H9 (cell line): Measurements from ENCODE around the gene NCKAP5. TPM values are rescaled to one million over a fixed set of nuclear protein-coding genes. Genes with fewer than 3 reads are reported as not detected.

Source experiments
- DNase-seq: peaks from one replicate; pipeline ENCODE4 v3.0.0-alpha.2; 2017
- H2AFZ ChIP-seq: one replicate; pipeline ENCODE4 v1.6.1; 2013; ENCODE audit warnings: mild to moderate bottlenecking, low read length, control low read depth, moderate library complexity
- H2AK5ac ChIP-seq: 2 replicates; pipeline ENCODE4 v1.6.1; 2013; ENCODE audit warnings: low read length, control low read depth, mixed read lengths; ENCODE audit not compliant: insufficient read length
- H2BK120ac ChIP-seq: one replicate; pipeline ENCODE4 v1.6.1; 2013; ENCODE audit warnings: low read depth, mild to moderate bottlenecking, low read length, control low read depth, inconsistent platforms; ENCODE audit not compliant: poor library complexity, severe bottlenecking
- H2BK12ac ChIP-seq: 2 replicates; pipeline ENCODE4 v1.6.1; 2013; ENCODE audit warnings: low read length, control low read depth, mixed read lengths, low read depth; ENCODE audit not compliant: insufficient read length
- H2BK15ac ChIP-seq: 2 replicates; pipeline ENCODE4 v1.6.1; 2013; ENCODE audit warnings: low read depth, low read length, control low read depth
- H2BK20ac ChIP-seq: one replicate; pipeline ENCODE4 v1.6.1; 2013; ENCODE audit warnings: low read depth, mild to moderate bottlenecking, low read length, control low read depth, inconsistent platforms; ENCODE audit not compliant: poor library complexity, severe bottlenecking
- H2BK5ac ChIP-seq: 2 replicates; pipeline ENCODE4 v1.6.1; 2013; ENCODE audit warnings: low read length, control low read depth, mixed read lengths; ENCODE audit not compliant: insufficient read length
- H3K14ac ChIP-seq: 2 replicates; pipeline ENCODE4 v1.6.1; 2013; ENCODE audit warnings: low read length, control low read depth; ENCODE audit not compliant: insufficient read depth
- H3K18ac ChIP-seq: 2 replicates; pipeline ENCODE4 v1.6.1; 2013; ENCODE audit warnings: low read depth, mild to moderate bottlenecking, mixed read lengths, low read length, control low read depth; ENCODE audit not compliant: insufficient read length
- H3K23ac ChIP-seq: 2 replicates; pipeline ENCODE4 v1.6.1; 2013; ENCODE audit warnings: low read length, control low read depth, mixed read lengths, low read depth; ENCODE audit not compliant: insufficient read length
- H3K23me2 ChIP-seq: 2 replicates; pipeline ENCODE4 v1.6.1; 2013; ENCODE audit warnings: low read depth, mild to moderate bottlenecking, mixed read lengths, low read length, control low read depth; ENCODE audit not compliant: insufficient read length, poor library complexity, severe bottlenecking
- H3K27ac ChIP-seq: 2 replicates; pipeline ENCODE4 v1.5.1; 2013; ENCODE audit warnings: low read length, control low read depth, mixed read lengths, low read depth; ENCODE audit not compliant: insufficient read length
- H3K27me3 ChIP-seq: 2 replicates; pipeline ENCODE4 v1.6.1; 2013; ENCODE audit warnings: low read length, control low read depth, inconsistent platforms; ENCODE audit not compliant: insufficient read depth
- H3K4ac ChIP-seq: 2 replicates; pipeline ENCODE4 v1.6.1; 2013; ENCODE audit warnings: low read depth, mild to moderate bottlenecking, control low read depth, inconsistent platforms, low read length, moderate library complexity
- H3K4me1 ChIP-seq: 2 replicates; pipeline ENCODE4 v1.6.1; 2013; ENCODE audit warnings: low read length, control low read depth, inconsistent platforms; ENCODE audit not compliant: insufficient read depth
- H3K4me2 ChIP-seq: 2 replicates; pipeline ENCODE4 v1.6.1; 2013; ENCODE audit warnings: low read length, control low read depth, mixed read lengths; ENCODE audit not compliant: insufficient read length, insufficient read depth
- H3K56ac ChIP-seq: 2 replicates; pipeline ENCODE4 v1.6.1; 2013; ENCODE audit warnings: low read depth, mild to moderate bottlenecking, mixed read lengths, low read length, control low read depth; ENCODE audit not compliant: insufficient read length
- H3K79me1 ChIP-seq: 2 replicates; pipeline ENCODE4 v1.6.1; 2013; ENCODE audit warnings: low read depth, mild to moderate bottlenecking, moderate library complexity, low read length, control low read depth, inconsistent platforms; ENCODE audit not compliant: insufficient read depth, poor library complexity, severe bottlenecking
- H3K79me2 ChIP-seq: 2 replicates; pipeline ENCODE4 v1.6.1; 2013; ENCODE audit warnings: low read length, control low read depth, inconsistent platforms; ENCODE audit not compliant: insufficient read depth
- H3K9ac ChIP-seq: 2 replicates; pipeline ENCODE4 v1.6.1; 2013; ENCODE audit warnings: low read length, control low read depth, mixed read lengths; ENCODE audit not compliant: insufficient read length; ENCODE audit errors: extremely low read depth
- H3K9me3 ChIP-seq: one replicate; pipeline ENCODE4 v1.6.1; 2013; ENCODE audit warnings: low read depth, low read length, inconsistent platforms; ENCODE audit not compliant: control insufficient read depth
- H3T11ph ChIP-seq: one replicate; pipeline ENCODE4 v1.6.1; 2013; ENCODE audit warnings: mild to moderate bottlenecking, low read length, control low read depth, inconsistent platforms
- H4K20me1 ChIP-seq: one replicate; pipeline ENCODE4 v1.6.1; 2013; ENCODE audit not compliant: control insufficient read depth, insufficient read length, insufficient read depth
- H4K5ac ChIP-seq: 2 replicates; pipeline ENCODE4 v1.6.1; 2013; ENCODE audit warnings: low read depth, mild to moderate bottlenecking, mixed read lengths, low read length, control low read depth; ENCODE audit not compliant: insufficient read length
- H4K8ac ChIP-seq: replicated peaks from 2 replicates; pipeline ENCODE4 v1.6.1; 2013; ENCODE audit warnings: low read length, control low read depth, mixed read lengths, low read depth; ENCODE audit not compliant: insufficient read length
- H4K91ac ChIP-seq: 2 replicates; pipeline ENCODE4 v1.6.1; 2013; ENCODE audit warnings: low read depth, mild to moderate bottlenecking, moderate library complexity, mixed read lengths, low read length, control low read depth; ENCODE audit not compliant: insufficient read length
- H3K27ac Mint-ChIP-seq, 3 experiments: 2 replicates in 2 of 3; 3 replicates in 1 of 3; pipeline ENCODE4 v1.8.0; 2020 to 2021; ENCODE audit warnings: mixed read lengths in 3 of 3, mild to moderate bottlenecking in 1 of 3, moderate library complexity in 1 of 3
- H3K27me3 Mint-ChIP-seq: 2 replicates; pipeline ENCODE4 v1.8.0; 2021; ENCODE audit warnings: low read depth, mild to moderate bottlenecking, moderate library complexity, mixed read lengths
- H3K36me3 Mint-ChIP-seq, 3 experiments: 2 replicates in 2 of 3; 3 replicates in 1 of 3; pipeline ENCODE4 v1.8.0; 2020 to 2021; ENCODE audit warnings: low read depth in 3 of 3, mixed read lengths in 3 of 3; ENCODE audit not compliant: insufficient read depth in 1 of 3
- H3K4me1 Mint-ChIP-seq, 2 experiments: 2 replicates each; pipeline ENCODE4 v1.8.0; 2020; ENCODE audit warnings: mixed read lengths in 2 of 2
- H3K4me3 Mint-ChIP-seq, 2 experiments: 2 replicates in 1 of 2; 3 replicates in 1 of 2; pipeline ENCODE4 v1.8.0; 2020 to 2021; ENCODE audit warnings: mild to moderate bottlenecking in 2 of 2, mixed read lengths in 2 of 2, moderate library complexity in 1 of 2
- H3K9me3 Mint-ChIP-seq, 2 experiments: 2 replicates in 1 of 2; 3 replicates in 1 of 2; pipeline ENCODE4 v1.8.0; 2020; ENCODE audit warnings: mild to moderate bottlenecking in 2 of 2, mixed read lengths in 2 of 2, moderate library complexity in 1 of 2
- WGBS: extraction: QIAGEN DNeasy Blood & Tissue Kit; methylation state at CpG from one replicate; pipeline ENCODE4 v1.1.7; 2013; ENCODE audit warnings: missing lambda C conversion rate, low lambda C conversion rate, mixed read lengths; ENCODE audit not compliant: insufficient read length; ENCODE audit errors: extremely low coverage; 5-methylcytosine and 5-hydroxymethylcytosine counted together
- total RNA-seq: library from RNA; stranded (reverse); gene quantifications from 2 replicates; pipeline ENCODE4 v1.2.1, GENCODE V29; 2021
- TF ChIP-seq, protein P1 (sequence below): fragments of 200-600 bp; sonication (generic); conservative IDR thresholded peaks from 3 replicates; pipeline ENCODE4 v1.8.0; 2021; ENCODE audit warnings: antibody characterized with exemption, mild to moderate bottlenecking

NCKAP5 gene
- total RNA-seq, 1 experiment from 2014 or later, result 0.26 TPM

DNA sequence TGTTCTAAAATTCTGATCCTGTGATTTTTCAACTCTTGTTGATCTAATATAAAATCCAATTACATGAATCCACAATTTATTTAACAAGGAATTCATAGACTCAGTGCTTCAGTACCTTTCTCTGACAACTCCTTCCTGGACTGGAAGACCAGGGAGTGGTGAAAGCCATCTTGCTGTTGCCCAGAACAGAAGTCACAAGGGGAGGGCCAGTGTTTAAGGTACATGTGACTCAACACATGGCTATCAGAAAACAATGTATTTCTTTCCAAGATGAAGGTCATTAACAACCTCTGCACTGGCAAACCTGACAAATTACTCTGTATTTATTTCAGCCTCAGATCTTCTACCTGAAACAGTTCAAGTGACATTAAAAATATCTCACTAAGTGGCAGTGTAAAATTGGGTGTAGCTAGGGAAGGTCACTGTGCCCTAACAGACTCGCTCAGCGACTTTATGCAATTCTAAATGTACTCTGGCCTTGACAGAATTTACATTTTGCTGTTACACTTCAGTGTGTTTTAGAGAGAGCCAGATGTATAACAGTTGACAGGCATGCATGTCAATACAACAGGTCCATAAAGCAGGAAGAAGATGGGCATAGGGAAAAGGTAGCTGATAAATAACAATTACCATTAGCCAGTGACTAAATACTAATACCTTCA is 75.4 kb downstream of the NCKAP5 start:
- Histone ChIP-seq H3K4me1 (no peaks in the 10 kb centered on the region), H4K5ac (no peak overlapping the region), H3K56ac (no peak overlapping the region), H2BK5ac (no peak overlapping the region), H2BK120ac (no peak overlapping the region), H4K20me1 (no peaks in the 10 kb centered on the region), H3K18ac (no peak overlapping the region), H3K27me3 (no peaks in the 10 kb centered on the region), H2AFZ (no peak overlapping the region), H2AK5ac (no peak overlapping the region), H3K27ac (no peak overlapping the region), H2BK12ac (no peak overlapping the region), H3K9ac (no peak overlapping the region), H3K79me2 (no peaks in the 10 kb centered on the region), H3K23me2 (no peaks in the 10 kb centered on the region), H3T11ph (no peak overlapping the region), H3K4me2 (no peak overlapping the region), H3K4ac (no peak overlapping the region), H4K8ac (no peak overlapping the region), H3K79me1 (no peaks in the 10 kb centered on the region), H2BK20ac (no peak overlapping the region), H3K23ac (no peak overlapping the region), H3K14ac (no peak overlapping the region), H2BK15ac (no peak overlapping the region), H4K91ac (no peak overlapping the region), H3K9me3 (no peaks in the 10 kb centered on the region)
- H3K27me3 Mint-ChIP-seq, result no peaks in the 10 kb centered on the region
- peaks cover 19 to 27% of the 10 kb centered on the region in 2 experiments for H3K4me1 Mint-ChIP-seq
- no peak overlapping the region for H3K4me3 Mint-ChIP-seq
- H3K27ac Mint-ChIP-seq, result no peak overlapping the region
- no peaks in the 10 kb centered on the region for H3K36me3 Mint-ChIP-seq
- no peak for DNase-seq
- H3K9me3 Mint-ChIP-seq, result no peaks in the 10 kb centered on the region
- WGBS, result no CpG with 5 or more reads among the region's 2 CpGs
- TF ChIP-seq, protein P1, sequence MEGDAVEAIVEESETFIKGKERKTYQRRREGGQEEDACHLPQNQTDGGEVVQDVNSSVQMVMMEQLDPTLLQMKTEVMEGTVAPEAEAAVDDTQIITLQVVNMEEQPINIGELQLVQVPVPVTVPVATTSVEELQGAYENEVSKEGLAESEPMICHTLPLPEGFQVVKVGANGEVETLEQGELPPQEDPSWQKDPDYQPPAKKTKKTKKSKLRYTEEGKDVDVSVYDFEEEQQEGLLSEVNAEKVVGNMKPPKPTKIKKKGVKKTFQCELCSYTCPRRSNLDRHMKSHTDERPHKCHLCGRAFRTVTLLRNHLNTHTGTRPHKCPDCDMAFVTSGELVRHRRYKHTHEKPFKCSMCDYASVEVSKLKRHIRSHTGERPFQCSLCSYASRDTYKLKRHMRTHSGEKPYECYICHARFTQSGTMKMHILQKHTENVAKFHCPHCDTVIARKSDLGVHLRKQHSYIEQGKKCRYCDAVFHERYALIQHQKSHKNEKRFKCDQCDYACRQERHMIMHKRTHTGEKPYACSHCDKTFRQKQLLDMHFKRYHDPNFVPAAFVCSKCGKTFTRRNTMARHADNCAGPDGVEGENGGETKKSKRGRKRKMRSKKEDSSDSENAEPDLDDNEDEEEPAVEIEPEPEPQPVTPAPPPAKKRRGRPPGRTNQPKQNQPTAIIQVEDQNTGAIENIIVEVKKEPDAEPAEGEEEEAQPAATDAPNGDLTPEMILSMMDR, result no peak
